Measurements from ENCODE around the gene CCDC136.

The CCDC136 gene

DNA sequence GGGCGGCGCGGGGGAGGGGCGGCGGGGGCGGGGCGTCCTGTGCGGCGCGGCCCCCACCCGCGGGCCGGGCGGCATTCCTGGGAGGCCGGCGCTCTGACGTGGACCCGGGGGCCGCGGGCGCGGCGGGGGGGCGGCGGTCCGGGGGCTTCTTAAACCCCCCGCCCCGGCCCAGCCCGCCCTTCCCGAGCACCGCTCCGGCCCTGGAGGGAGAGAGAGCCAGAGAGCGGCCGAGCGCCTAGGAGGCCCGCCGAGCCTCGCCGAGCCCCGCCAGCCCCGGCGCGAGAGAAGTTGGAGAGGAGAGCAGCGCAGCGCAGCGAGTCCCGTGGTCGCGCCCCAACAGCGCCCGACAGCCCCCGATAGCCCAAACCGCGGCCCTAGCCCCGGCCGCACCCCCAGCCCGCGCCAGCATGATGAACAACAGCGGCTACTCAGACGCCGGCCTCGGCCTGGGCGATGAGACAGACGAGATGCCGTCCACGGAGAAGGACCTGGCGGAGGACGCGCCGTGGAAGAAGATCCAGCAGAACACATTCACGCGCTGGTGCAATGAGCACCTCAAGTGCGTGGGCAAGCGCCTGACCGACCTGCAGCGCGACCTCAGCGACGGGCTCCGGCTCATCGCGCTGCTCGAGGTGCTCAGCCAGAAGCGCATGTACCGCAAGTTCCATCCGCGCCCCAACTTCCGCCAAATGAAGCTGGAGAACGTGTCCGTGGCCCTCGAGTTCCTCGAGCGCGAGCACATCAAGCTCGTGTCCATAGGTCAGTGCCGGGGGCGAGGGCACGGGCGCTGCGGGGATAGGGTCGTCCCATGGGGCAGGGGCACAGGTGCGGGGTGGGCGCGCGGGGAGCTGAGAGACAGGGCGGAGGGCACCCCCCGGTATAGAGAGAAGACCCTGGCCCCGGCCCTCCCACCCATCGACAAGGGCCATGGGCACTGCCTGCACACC is 38.7 kb downstream of the CCDC136 start, which contains the start of gene FLNC:
Gene FLNC, plus strand, starts transcription at position 176 of the 947 bp plus-strand sequence. Its CDS starts 232 bp downstream, at position 408.
- intact Hi-C loops (cut with DNase I), result no loop called here
- peak in 4 of 10 donors; percentile 29 to 86 (median 78) for DNase-seq

DNA sequence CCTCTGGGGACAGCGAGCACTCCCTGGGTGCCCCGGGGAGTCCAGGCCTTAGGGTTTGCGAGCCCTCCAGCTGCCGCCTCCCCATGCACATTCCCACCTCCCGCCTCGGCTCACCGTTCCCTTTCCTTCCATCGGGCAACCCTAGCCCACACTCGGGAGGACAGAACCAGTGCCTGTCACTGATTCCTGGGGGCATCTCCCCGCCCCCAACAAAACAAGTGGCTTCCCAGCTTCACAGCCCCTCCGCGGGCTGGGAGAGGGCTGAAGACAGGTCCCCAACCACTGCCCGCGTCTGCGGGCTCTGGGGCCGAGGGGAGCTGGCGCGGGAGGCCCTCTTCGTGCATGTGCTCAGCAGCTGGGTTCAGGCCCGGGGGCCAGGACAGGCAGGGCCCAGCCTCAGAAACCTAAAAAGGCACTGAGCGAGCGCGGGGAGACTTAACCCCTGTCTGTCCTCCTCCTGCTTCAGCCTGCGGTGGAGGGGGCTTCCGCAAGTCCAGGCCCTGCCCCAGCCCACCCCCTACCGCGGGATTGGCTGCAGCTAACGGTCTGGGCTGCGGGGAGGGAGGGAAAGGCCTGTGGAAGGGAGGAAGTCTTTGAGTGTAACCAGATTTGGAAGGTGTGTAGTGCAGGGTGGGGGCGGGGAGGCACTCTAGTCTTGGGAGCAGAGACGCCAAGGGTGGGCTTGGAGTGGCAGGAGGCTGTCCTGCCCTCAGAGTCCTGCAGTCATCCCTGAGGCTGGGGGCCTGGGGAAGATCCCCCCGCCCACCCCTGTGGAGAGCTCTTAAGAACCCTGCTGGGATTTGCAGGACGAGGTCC is 39.6 kb downstream of the CCDC136 start:
- DNase-seq, result peak in 3 of 10 donors; percentile 44 to 81 (median 81)
- intact Hi-C loops (cut with DNase I), result no loop called here

DNA sequence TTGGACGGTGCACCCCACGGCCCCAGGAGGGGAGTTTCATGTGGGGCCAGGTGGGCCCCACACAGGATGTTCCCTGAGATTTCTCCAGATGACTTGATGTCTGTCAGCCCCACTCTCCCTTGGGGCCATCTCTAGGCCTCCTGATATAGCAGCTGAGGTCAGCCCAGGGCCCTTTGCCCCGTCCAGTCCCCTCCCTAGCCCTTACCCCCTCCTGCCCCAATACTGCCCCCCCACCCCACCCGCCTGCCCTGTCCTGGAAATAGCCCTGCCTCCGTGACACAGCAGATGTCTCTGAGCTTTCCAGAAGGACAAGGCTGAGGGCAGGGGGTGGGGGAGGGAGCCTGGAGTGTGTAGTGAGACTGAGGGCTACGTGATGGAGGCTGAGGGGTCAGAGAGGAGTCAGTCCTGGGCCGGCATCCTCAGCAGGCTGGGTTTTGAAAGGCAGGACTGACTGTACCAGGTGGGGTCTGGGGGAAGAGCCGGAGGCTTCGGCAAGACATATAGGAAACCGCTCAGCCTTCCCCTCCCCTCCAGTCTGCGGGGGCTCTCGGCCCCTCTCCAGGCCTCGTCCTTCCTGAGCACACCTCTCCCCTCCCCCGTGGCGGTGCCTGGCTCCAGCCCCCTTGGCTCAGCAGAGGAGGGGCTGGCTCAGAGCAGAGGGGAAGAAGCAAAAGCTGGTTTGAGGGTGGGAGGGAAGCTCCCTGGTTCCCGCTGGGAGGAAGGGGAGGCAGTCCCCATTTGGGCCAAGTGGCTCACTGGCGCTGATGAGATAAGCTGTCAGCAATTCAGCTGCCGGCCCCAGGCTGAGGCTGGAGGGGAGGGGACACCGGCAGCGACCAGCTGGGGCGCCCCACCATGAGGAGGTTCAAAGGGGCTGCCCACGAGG is 40.5 kb downstream of the CCDC136 start:
- intact Hi-C loops (cut with DNase I), result loop anchor here (2.0 kb wide), 1 partner anchor 31 kb away; the partner anchor contains the start of gene ATP6V1F

DNA sequence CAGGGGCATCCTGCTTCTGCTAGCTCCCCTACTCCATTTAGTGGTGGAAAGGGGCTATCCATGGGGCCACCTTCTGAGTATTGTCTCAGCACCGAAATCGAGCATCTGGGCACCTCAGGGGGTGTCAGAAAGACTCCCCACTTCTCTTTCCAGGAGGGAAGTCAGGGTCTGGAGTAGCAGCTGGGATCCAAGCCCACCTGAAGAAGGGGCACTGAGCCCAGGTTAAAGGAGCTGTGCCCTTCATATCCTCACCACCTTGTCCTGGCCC is 41.0 kb downstream of the CCDC136 start:
- intact Hi-C loops (cut with DNase I), result loop anchor here (2.0 kb wide), 1 partner anchor 30 kb away; the partner anchor contains the start of gene ATP6V1F
- DNase-seq, result peak in 1 of 10 donors; percentile 21

More for the DNA sequence above, 40.5 kb downstream of the CCDC136 start:
- DNase-seq, result peak in 3 of 10 donors; percentile 50 to 88 (median 74)

DNA sequence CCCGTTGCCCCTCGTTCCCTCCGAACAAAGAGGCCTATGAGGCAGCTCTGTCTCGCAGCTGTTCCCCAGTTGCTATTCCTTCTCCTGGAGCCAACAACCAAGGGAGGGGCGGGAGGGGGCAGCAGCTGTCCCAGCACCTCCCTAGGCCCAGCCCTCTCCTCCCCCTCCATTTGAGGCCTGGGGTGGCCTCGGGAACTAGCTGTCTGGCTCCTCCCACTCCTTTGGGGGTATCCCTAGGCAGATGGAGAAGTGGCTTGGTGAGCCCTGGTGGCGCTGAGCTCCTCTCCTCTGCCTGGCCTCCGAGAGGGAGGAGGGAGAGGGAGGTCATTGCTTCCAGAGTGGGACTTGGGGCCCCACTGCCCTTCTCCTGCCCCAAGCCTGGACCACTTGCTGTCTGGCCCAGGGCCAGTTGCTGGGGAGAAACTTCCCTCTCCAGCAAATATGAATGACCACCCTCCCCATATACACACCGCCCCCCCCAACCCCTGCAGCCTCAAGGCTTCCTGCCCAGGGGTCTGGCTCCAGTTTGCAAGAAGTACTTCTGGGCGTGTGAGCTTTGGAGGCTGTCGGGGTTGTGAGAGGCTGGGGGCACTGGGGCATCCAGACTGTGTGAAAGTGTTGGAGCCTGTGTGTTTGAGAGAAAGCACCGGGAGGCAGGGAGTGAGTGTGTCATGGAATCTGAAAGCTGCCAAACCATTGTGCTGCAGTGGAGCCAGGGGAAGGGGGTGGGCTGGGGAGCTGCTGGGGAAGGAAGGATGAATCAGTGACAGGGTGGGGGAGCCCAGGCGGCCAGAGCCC is 41.6 kb downstream of the CCDC136 start:
- peak in 8 of 10 donors; percentile 54 to 94 (median 76) for DNase-seq
- intact Hi-C loops (cut with DNase I), result loop anchor here (2.0 kb wide), 1 partner anchor 29 kb away; the partner anchor contains the start of gene ATP6V1F

DNA sequence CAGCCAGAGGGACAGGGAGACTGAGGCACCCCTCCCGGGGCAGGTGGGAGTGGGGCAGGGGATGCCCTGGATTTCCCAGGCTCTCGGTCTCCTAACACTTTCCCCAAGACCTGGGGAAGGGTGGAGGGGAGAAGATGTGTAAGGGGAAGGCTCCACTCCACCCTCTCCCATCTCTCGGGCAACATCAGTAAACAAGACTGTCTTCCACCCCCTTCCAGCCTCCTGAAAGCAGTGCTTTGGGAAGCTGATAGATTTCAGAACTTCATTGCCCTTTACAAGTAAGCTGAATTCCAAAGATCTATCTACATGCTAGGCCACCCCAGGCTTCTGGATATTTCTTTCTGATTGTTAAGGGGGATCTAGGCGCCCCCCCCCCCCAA is 42.2 kb downstream of the CCDC136 start:
- intact Hi-C loops (cut with DNase I), result loop anchor here (2.0 kb wide), 1 partner anchor 29 kb away; the partner anchor contains the start of gene ATP6V1F
- DNase-seq, result no peak

DNA sequence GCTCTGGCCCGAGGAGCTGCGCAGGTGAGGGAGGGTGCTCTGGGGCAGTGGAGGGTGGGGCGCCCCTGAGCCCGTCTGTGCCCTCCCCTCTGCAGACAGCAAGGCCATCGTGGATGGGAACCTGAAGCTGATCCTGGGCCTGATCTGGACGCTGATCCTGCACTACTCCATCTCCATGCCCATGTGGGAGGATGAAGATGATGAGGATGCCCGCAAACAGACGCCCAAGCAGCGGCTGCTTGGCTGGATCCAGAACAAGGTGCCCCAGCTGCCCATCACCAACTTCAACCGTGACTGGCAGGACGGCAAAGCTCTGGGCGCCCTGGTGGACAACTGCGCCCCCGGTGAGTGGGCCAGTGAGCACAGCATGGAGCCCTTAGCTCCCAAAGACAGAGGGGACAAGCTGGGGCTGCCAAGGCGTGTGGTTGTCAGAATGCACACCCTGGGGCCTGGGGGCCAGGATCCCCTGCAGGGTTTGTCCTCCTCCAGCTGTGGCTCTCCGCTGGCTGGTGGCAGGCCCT is 43.5 kb downstream of the CCDC136 start:
- peak in 5 of 10 donors; percentile 4 to 76 (median 52) for DNase-seq
- intact Hi-C loops (cut with DNase I), result no loop called here

DNA sequence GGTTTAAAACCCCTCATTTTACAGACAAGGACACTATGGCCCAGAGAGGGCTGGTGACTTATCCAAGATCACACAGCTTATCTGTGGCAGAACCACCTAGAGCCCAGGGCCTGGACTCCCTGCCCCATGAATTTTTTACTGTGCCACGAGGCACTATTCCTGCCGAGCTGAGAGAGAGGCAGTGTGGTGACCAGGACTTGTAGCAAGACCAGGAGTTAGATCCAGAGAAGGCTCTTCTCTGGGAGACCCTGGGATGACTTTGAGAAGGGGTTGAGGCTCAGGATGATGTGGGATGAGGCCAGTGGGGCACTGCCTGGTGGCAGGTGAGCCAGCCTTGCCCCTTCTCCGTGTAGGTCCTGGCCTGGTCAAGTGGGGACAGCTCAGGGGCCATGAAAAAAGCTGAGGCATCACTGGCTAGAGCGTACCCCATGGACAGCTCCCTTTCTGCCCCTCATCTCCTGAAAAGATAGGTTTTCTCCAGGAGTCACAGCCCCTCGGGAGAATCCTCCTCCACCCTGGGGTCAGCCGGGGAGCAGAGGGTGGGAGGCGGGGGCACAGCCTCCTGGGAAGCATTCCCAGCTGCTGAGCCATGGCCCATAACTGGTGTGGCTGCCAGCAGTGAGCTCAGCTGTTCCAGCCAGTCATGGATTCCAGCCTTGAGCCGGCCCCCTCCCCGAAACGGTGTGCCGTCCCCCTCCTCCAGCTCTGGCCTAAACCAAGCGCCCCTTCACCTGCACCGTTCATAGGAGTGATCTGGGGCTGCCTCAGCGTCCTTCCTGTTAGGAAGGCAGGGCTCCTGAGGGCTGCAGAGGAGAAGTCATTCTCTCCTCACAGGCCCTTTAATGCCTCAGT is 44.2 kb downstream of the CCDC136 start:
- DNase-seq, result peak in 6 of 10 donors; percentile 5 to 93 (median 65)
- intact Hi-C loops (cut with DNase I), result no loop called here

DNA sequence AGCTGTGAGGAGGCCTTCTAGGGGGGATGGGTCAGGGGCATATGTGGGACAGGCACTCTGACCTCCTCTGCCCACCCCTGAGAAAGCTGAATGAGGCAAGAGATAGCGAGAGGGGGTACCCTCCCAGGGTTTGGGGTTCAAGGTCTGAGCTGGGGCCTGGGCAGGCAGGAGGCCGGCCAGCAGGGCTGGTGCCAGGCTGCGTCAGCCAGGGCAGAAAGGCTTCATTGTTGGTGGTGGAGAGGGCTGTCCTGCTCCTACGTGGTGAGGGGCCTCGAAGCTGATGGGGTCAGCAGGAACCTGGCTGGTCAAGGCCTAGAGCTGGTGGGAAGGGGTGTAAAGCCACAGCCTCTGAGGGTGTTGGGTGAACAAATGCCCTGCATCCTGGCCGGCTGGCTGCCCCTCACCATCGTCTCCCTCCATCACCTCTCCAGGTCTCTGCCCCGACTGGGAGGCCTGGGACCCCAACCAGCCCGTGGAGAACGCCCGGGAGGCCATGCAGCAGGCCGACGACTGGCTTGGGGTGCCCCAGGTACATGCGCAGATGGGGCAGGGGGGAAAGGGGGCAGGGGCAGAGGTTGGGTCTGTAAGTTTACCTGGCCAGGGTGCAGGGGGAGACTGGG is 45.1 kb downstream of the CCDC136 start:
- DNase-seq, result peak in 8 of 10 donors; percentile 48 to 95 (median 78)
- intact Hi-C loops (cut with DNase I), result no loop called here

DNA sequence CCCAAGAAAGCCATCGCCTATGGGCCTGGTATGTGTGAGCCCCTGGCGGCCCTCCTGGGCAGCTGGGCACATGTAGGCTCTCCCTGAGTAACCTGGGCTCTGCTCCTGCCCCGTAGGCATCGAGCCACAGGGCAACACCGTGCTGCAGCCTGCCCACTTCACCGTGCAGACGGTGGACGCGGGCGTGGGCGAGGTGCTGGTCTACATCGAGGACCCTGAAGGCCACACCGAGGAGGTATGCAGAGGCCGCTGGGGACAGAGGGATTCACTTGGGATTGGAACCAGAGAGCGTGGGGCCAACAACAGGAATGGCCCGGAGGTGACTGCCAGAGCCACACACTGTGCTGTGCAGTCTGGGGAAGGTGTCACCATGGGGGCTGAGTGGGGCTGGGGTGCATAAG is 45.8 kb downstream of the CCDC136 start:
- peak in 3 of 10 donors; percentile 58 to 81 (median 64) for DNase-seq
- intact Hi-C loops (cut with DNase I), result no loop called here

DNA sequence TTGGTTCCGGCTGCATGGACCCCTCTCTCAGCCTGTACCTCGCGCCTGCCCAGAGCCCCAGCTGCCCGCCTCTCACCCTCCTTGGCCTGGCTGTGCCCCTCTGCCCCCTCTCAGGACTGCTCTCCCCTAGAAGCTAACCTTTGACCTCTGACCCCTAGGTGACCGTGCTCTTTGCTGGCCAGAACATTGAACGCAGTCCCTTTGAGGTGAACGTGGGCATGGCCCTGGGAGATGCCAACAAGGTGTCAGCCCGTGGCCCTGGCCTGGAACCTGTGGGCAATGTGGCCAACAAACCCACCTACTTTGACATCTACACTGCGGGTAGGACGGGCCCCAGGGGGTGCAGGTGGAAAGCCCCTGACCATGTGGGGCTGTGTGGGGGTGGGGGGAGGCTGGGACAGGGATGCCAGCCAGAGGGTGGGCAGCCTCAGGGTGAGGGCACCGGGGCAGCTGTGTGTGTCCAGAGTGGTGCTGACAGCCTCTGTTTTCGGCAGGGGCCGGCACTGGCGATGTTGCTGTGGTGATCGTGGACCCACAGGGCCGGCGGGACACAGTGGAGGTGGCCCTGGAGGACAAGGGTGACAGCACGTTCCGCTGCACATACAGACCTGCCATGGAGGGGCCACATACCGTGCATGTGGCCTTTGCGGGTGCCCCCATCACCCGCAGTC is 46.5 kb downstream of the CCDC136 start:
- peak in 4 of 10 donors; percentile 4 to 82 (median 58) for DNase-seq
- intact Hi-C loops (cut with DNase I), result no loop called here

DNA sequence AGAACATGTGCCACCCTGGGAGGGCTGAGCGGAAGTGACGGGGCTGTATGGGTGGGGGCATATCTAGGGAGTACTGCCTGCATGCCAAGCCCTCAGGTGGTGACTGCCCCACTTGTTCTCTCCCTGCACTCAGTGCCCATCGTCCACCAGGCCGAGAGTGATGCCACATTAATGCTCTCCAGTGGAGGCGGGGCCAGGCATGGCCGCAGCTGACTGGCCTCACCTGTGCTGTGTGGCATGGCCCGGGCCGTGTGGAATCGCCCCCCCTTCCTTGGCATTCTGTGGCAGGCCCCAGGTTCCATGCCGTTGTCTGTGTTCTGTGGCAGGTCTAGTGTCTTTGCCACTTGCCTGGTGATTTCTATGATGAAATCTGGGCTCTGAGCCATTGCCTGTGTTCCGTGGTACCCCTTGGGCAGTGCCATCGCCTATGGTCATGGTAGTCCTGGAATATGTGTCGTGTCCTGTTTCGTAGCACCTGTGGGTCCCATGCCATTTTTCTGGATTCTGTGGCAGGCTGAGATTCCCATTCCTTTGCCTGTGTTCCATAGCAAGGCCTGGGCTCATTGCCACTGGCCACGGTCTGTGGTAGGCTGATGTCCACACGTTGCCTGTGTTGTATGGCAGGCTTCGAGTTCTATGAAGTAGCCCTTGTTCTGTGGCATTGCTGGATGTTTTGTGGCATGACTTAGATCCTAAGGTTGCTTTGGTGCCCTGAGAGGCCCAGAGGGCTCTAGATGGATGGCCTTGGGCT is 47.4 kb downstream of the CCDC136 start:
- peak in 5 of 10 donors; percentile 2 to 81 (median 39) for DNase-seq
- intact Hi-C loops (cut with DNase I), result no loop called here

DNA sequence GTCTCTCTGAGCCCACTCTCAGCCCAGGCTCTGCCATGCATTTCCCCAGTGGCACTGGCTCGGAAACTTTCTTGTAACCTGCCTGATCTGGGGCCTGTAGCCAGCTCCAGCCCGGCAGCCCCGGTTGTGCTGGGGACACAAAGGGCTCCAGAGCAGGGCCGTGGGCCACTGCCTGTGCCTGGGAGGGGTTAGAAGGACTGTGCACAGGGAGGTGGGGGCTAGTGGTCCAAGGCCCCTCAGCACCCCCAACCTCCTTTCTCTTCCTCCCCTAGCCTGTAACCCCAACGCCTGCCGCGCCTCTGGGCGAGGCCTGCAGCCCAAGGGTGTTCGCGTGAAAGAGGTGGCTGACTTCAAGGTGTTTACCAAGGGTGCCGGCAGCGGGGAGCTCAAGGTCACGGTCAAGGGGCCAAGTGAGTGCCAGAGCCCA is 48.0 kb downstream of the CCDC136 start:
- intact Hi-C loops (cut with DNase I), result no loop called here
- DNase-seq, result peak in 4 of 10 donors; percentile 6 to 82 (median 64)

DNA sequence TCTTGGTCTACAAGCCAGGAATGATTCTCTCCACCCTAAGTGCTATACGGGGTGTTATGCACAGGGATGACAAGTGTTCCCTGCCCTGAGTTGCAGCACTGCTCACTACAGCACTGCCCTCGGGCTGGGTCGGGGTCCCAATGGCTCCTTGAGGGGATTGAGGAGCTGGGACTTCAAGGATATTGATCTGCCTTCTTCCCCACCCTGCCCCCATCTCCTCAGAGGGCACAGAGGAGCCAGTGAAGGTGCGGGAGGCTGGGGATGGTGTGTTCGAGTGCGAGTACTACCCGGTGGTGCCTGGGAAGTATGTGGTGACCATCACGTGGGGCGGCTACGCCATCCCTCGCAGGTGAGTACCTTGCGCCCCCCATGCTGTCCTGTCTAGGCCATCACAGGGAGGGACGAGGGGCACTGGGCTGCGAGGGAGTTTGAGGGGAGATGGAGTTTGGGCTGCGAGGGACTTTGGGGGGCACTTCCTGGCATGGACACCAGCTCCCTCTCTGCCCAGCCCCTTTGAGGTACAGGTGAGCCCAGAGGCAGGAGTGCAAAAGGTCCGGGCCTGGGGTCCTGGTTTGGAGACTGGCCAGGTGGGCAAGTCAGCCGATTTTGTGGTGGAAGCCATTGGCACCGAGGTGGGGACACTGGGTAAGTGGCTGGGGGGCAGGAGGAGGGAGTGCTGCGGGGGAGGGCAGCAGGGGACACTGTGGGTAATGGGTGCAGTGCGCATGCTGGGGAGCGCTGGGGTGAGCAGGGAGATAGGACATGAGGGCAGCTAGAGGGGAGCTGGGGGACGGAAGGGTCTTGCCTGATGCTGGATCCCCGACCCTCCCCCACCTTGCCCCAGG is 48.8 kb downstream of the CCDC136 start:
- peak in 5 of 10 donors; percentile 4 to 77 (median 43) for DNase-seq
- intact Hi-C loops (cut with DNase I), result no loop called here

DNA sequence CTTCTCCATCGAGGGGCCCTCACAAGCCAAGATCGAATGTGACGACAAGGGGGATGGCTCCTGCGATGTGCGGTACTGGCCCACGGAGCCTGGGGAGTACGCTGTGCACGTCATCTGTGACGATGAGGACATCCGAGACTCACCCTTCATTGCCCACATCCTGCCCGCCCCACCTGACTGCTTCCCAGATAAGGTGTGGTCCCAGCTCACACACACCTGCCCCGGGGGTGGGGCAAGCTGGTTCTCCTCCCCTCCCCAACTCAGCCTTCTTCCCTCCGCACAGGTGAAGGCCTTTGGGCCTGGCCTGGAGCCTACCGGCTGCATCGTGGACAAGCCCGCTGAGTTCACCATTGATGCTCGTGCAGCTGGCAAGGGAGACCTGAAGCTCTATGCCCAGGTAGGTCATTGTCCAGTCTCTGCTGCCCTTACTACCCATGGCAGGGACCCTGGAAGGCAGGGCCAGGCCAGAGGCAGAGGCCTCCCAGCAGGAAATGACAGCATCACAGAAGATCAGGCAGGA is 49.5 kb downstream of the CCDC136 start:
- intact Hi-C loops (cut with DNase I), result no loop called here
- DNase-seq, result peak in 5 of 10 donors; percentile 7 to 64 (median 33)
